GM12873 (cell line): Measurements from ENCODE around the gene SPRR2D.

ENCODE experiments used
- TF ChIP-seq, protein P1 (sequence below): IDR thresholded peaks from 2 replicates; pipeline ENCODE4 v1.5.1; 2012; ENCODE audit warnings: low read depth, mild to moderate bottlenecking, moderate library complexity, low read length, control low read depth; ENCODE audit not compliant: insufficient read depth; ENCODE audit errors: missing control alignments

Gene SPRR2D

DNA sequence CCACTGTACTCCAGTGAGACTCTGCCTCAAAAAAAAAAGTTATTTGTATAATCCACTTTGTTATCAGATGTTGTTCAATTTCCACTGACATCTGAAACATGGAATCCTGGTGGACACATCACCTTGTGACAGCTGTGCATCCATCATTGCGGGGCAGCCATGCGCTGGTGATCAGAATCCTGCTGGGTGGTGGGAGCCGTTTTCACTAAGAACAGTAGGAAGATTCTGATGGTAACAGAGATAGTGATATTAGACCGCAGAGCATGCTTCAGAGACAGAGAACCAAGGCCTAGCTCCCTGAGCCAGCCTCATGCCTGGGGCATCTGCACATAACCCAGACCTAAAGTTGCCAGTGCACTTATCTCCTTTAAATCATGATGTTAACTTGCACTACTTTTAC lies 42.4 kb downstream of the SPRR2D start:
- TF ChIP-seq, protein P1, sequence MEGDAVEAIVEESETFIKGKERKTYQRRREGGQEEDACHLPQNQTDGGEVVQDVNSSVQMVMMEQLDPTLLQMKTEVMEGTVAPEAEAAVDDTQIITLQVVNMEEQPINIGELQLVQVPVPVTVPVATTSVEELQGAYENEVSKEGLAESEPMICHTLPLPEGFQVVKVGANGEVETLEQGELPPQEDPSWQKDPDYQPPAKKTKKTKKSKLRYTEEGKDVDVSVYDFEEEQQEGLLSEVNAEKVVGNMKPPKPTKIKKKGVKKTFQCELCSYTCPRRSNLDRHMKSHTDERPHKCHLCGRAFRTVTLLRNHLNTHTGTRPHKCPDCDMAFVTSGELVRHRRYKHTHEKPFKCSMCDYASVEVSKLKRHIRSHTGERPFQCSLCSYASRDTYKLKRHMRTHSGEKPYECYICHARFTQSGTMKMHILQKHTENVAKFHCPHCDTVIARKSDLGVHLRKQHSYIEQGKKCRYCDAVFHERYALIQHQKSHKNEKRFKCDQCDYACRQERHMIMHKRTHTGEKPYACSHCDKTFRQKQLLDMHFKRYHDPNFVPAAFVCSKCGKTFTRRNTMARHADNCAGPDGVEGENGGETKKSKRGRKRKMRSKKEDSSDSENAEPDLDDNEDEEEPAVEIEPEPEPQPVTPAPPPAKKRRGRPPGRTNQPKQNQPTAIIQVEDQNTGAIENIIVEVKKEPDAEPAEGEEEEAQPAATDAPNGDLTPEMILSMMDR = no peak

DNA sequence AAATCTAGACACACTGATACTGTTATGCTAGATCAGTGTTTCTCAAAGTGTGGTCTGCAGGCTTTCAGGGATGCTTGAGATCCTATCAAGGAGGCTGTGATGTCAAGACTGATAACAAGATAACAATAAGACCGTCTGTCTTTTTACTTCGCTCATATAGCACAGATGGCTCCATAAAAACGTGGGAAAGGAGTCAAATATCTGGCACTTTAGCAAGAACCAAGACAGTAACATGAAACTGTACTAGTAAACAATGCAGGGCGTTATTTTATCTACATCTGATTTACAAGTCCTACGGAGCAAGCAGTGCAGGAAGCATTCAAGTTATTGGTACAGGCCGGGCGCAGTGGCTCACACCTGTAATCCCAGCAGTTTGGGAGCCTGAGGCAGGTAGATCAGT lies 43.0 kb downstream of the SPRR2D start:
- TF ChIP-seq, protein P1 = no peak

DNA sequence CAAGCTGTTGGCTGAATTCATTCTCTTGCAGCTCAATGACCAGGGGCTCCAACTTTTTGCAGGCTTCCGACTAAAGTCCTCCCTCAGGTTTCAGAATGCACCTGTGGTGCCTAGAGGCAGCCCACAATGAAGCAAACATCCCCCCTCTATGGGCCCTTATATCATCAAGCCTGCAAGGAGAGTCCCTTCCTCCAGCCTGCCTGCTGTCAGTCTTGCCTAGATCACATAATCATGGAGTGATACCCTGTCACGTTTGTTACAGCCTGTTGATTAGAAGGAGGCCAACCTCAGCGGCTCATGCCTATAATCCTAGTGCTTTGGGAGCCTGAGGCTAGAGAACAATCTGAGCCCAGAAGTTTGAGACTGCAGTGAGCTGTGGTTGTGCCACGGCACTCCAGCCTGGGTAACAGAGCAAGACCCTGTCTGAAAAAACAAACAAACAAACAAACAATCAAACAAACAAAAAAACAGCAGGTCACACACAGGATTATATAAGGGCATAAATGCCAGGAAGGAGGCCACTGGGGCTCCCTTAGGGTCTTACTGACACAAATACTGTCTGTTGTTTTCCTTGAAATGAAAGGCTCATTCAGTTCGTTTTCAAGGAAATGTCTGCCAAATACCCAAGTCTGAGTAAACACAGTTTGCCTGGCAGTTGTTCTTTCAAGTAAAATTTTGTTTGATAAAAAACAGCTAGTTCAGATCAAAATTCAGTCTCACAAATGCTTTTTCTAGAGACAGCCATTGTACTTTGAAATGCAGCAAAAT lies 44.1 kb downstream of the SPRR2D start:
- TF ChIP-seq, protein P1 = no peak

DNA sequence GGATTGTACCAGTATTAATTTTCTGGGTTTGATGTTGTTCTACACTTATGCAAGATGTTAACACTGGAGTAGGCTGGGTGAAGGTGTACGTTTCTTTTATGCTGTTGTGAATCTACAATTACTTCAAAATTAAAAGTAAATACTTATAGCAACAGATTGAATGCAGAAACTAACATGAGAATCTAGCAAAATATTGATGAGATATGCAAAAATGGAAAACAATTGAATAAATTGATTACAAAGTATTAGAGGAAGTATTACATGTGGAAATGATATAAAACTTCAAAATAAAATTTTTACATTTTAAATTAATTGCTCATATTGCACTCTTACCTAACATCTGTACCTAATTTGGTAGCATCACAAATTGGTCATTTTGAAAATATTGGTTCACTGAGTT lies 45.1 kb downstream of the SPRR2D start:
- TF ChIP-seq, protein P1 = no peak

DNA sequence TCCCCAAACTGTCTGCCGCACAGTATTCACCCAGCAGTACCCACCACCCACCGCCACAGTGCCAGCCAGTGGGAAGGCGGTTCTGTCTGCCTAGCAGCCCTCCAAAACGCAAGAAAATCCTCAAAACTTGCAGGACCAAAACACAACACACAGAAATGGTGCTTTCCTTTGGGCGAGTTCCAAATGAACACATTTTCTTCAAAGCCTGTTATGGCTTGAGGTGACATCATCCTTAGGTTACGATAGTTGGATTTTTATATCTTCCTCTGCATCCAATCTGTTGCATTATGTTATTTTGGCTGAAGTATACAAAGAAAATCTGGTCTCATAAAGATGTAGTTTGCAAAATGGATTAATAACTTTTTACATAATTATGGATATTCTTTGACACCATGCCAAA lies 47.7 kb downstream of the SPRR2D start:
- TF ChIP-seq, protein P1 = no peak
